Skin epidermis (tissue), 12 donors: ENCODE results near the gene GPLD1.

ENCODE experiments used
- H3K27ac ChIP-seq, 21 experiments: fragments of 200-600 bp; sonication (generic) in 11 of 21; one replicate each; pipeline ENCODE4 v1.5.0; 2020; ENCODE audit warnings: mild to moderate bottlenecking in 3 of 21, inconsistent platforms in 2 of 21, moderate library complexity in 2 of 21
- H3K4me3 ChIP-seq, 7 experiments: fragments of 200-600 bp; sonication (generic) in 2 of 7; one replicate each; pipeline ENCODE4 v1.5.0; 2020; ENCODE audit warnings: inconsistent platforms in 2 of 7, mild to moderate bottlenecking in 2 of 7, moderate library complexity in 1 of 7

The GPLD1 gene

GRCh38 chr6:24464253-24465038, 24.9 kb downstream of the GPLD1 start:
- Histone ChIP-seq H3K27ac (no peak overlapping the region), H3K4me3 (no peak overlapping the region)

GRCh38 chr6:24460966-24461365, 28.4 kb downstream of the GPLD1 start:
- Histone ChIP-seq H3K4me3 (no peak overlapping the region), H3K27ac (no peak overlapping the region)

GRCh38 chr6:24458941-24459340, 30.4 kb downstream of the GPLD1 start:
- Histone ChIP-seq H3K4me3 (no peak overlapping the region), H3K27ac (peak overlapping the region in 1 of 21 experiments; percentile 17)

GRCh38 chr6:24458134-24458533, 31.2 kb downstream of the GPLD1 start:
- peak overlapping the region in 2 of 21 experiments; percentile 17 to 24 for H3K27ac ChIP-seq
- no peak overlapping the region for H3K4me3 ChIP-seq

GRCh38 chr6:24455061-24455460, 34.3 kb downstream of the GPLD1 start:
- H3K4me3 ChIP-seq: no peak overlapping the region
- H3K27ac ChIP-seq: no peak overlapping the region

GRCh38 chr6:24454452-24454851, 34.9 kb downstream of the GPLD1 start:
- no peak overlapping the region for H3K27ac ChIP-seq

GRCh38 chr6:24453921-24454320, 35.5 kb downstream of the GPLD1 start:
- Histone ChIP-seq H3K4me3 (no peak overlapping the region), H3K27ac (no peak overlapping the region)

More at GRCh38 chr6:24454452-24454851, 34.9 kb downstream of the GPLD1 start:
- H3K4me3 ChIP-seq: no peak overlapping the region

GRCh38 chr6:24451581-24452388, 37.6 kb downstream of the GPLD1 start:
- H3K4me3 ChIP-seq: no peak overlapping the region
- H3K27ac ChIP-seq: no peak overlapping the region

GRCh38 chr6:24448828-24449525, 40.4 kb downstream of the GPLD1 start:
- no peak overlapping the region for H3K4me3 ChIP-seq
- peak overlapping the region in 6 of 21 experiments; percentile 12 to 69 (median 44) for H3K27ac ChIP-seq

- H3K4me3 ChIP-seq: no peak overlapping the region
- H3K27ac ChIP-seq: peak overlapping the region in 1 of 21 experiments; percentile 7
Observed at GRCh38 chr6:24448396-24448795, 41.0 kb downstream of the GPLD1 start.

- no peak overlapping the region for H3K4me3 ChIP-seq
- H3K27ac ChIP-seq: no peak overlapping the region
Observed at GRCh38 chr6:24446670-24447069, 42.7 kb downstream of the GPLD1 start.

- Histone ChIP-seq H3K4me3 (no peak overlapping the region), H3K27ac (no peak overlapping the region)
Observed at GRCh38 chr6:24445704-24446103, 43.7 kb downstream of the GPLD1 start.

- H3K4me3 ChIP-seq: no peak overlapping the region
Observed at GRCh38 chr6:24444588-24444987, 44.8 kb downstream of the GPLD1 start.

GRCh38 chr6:24441599-24441904, 47.8 kb downstream of the GPLD1 start:
- Histone ChIP-seq H3K4me3 (no peak overlapping the region), H3K27ac (no peak overlapping the region)

More at GRCh38 chr6:24444588-24444987, 44.8 kb downstream of the GPLD1 start:
- no peak overlapping the region for H3K27ac ChIP-seq

- H3K27ac ChIP-seq: no peak overlapping the region
- no peak overlapping the region for H3K4me3 ChIP-seq
Observed at GRCh38 chr6:24440897-24441598, 48.3 kb downstream of the GPLD1 start.

- Histone ChIP-seq H3K27ac (no peak overlapping the region), H3K4me3 (no peak overlapping the region)
Observed at GRCh38 chr6:24439858-24440539, 49.4 kb downstream of the GPLD1 start.

GRCh38 chr6:24436979-24437378, 52.4 kb downstream of the GPLD1 start:
- Histone ChIP-seq H3K27ac (no peak overlapping the region), H3K4me3 (no peak overlapping the region)

- H3K4me3 ChIP-seq: no peak overlapping the region
- H3K27ac ChIP-seq: no peak overlapping the region
Observed at GRCh38 chr6:24432611-24433010, 56.8 kb downstream of the GPLD1 start.

- no peak overlapping the region for H3K27ac ChIP-seq
- no peak overlapping the region for H3K4me3 ChIP-seq
Observed at GRCh38 chr6:24431045-24431451, 58.3 kb downstream of the GPLD1 start.
